ENCODE results near the gene SSRP1. TPM values are rescaled to one million over a fixed set of nuclear protein-coding genes. Genes with fewer than 3 reads are reported as not detected.

Gene SSRP1
- polyA plus RNA-seq, result 10 to 100 TPM; 24.6 to 41.6 (median 25.6) TPM

- peak within 1 kb of the TSS; percentile 86 to 97 (median 94) for H3K4me3 Mint-ChIP-seq
- no peaks in the 10 kb centered on the region for H3K9me3 Mint-ChIP-seq
- H3K27me3 Mint-ChIP-seq (ENCODE audit: low read depth in 3 of 3), result peaks cover 0 to 13% (median 5%) of the 10 kb centered on the region in 3 donors
- H3K4me1 Mint-ChIP-seq, result peaks cover 29 to 42% of the 10 kb centered on the region in 2 donors
- DNase-seq, result peak; percentile 85 to 88 (median 87)
- H3K36me3 Mint-ChIP-seq, result peaks cover 13 to 26% (median 18%) of the 10 kb centered on the region in 3 donors
- peak within 1 kb of the TSS; percentile 97 to 99 (median 98) for H3K27ac Mint-ChIP-seq
Observed at GRCh38 chr11:57335343-57336110, at the start of gene SSRP1. SSRP1 (minus strand) TSS chr11:57335892; CDS start chr11:57335121, 771 bp downstream.

DNA sequence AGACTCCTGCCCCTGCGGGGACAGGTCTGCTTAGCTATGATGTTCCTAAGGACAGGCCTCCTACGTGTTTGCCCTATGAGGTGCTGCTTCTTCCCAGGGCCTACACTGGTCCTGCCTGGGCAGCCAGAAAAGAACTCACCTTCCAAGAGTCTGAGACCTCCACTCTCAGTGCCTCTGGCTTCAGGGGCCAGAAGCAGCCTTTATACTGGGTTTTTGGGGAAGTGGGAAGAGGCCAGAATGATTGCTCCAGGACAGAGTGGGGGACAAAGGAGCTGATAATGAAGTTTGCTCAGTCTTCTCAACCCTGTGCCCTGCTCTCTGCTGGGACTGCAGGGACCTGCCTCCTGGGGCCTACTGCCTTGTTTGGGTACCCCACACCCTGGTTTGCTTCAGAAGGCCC is 45.3 kb upstream of the SSRP1 start, which contains the start of gene PRG3:
TSS of gene PRG3 (minus strand) at position 176 of the 400 bp plus-strand sequence. CDS start 442 bp downstream, outside the sequence.
- H3K4me3 Mint-ChIP-seq, result no peak within 1 kb of the TSS
- no peaks in the 10 kb centered on the region for H3K9me3 Mint-ChIP-seq
- no peaks in the 10 kb centered on the region for H3K36me3 Mint-ChIP-seq
- peaks cover 2 to 11% (median 9%) of the 10 kb centered on the region in 3 donors for H3K27me3 Mint-ChIP-seq (ENCODE audit: low read depth in 3 of 3)
- no peak within 1 kb of the TSS for H3K27ac Mint-ChIP-seq
- DNase-seq, result no peak
- no peaks in the 10 kb centered on the region for H3K4me1 Mint-ChIP-seq

DNA sequence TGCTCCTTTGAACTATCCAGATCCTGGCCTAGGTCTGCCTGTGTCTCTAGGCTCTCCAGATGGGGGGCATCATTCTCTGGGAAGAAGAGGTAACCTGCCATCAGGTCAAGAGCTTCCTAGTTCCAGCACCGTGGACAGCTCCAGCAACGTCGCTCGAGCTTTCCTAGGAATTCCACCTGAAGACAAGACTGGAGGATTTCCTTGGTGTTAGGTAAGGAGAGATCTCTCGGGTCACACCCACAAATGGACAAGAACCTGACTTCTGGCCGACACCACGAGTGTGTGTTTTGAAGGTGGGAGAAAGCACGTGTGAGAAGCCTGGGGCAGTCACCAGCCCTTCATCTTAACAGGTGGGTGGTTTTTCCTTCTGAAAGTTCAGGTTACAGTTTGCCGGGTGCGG is 44.0 kb upstream of the SSRP1 start:
- Mint-ChIP-seq H3K9me3 (no peaks in the 10 kb centered on the region), H3K27me3 (ENCODE audit: low read depth in 3 of 3) (peaks cover 2 to 11% (median 11%) of the 10 kb centered on the region in 3 donors), H3K27ac (no peak overlapping the region), H3K36me3 (no peaks in the 10 kb centered on the region), H3K4me3 (no peak overlapping the region), H3K4me1 (no peaks in the 10 kb centered on the region)
- no peak for DNase-seq

GRCh38 chr11:57378186-57378585 is 42.5 kb upstream of the SSRP1 start:
- peaks cover 2 to 11% (median 9%) of the 10 kb centered on the region in 3 donors for H3K27me3 Mint-ChIP-seq (ENCODE audit: low read depth in 3 of 3)

DNA sequence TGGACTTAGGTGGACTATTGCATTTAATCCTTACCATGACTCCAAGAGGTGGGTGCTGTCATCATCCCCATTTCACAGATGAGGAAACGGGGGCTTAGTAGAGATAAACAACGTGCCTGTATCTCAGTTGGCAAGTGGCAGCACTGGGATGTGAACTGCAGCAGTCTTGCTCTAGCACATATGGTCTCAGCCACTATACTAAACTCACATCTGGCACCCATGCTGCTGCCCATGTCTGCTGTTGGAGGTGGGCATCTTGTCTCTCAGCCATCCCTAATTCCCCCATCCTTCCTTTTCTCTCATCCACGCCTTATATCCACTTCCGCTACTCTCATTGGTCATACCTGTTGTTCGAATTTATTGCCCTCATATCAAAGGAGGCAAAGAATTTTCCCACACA is 41.4 kb upstream of the SSRP1 start:
- Mint-ChIP-seq H3K27ac (no peak overlapping the region), H3K27me3 (ENCODE audit: low read depth in 3 of 3) (peaks cover under 1 to 9% (median 2%) of the 10 kb centered on the region in 3 donors), H3K4me3 (no peak overlapping the region), H3K4me1 (no peaks in the 10 kb centered on the region), H3K9me3 (no peaks in the 10 kb centered on the region), H3K36me3 (no peaks in the 10 kb centered on the region)
- no peak for DNase-seq

More at GRCh38 chr11:57378186-57378585, 42.5 kb upstream of the SSRP1 start:
- H3K9me3 Mint-ChIP-seq, result no peaks in the 10 kb centered on the region
- H3K4me1 Mint-ChIP-seq, result no peaks in the 10 kb centered on the region
- no peak for DNase-seq
- no peak overlapping the region for H3K4me3 Mint-ChIP-seq
- no peaks in the 10 kb centered on the region for H3K36me3 Mint-ChIP-seq
- H3K27ac Mint-ChIP-seq, result no peak overlapping the region

GRCh38 chr11:57376095-57377090 is 40.7 kb upstream of the SSRP1 start:
- no peak overlapping the region for H3K27ac Mint-ChIP-seq
- no peaks in the 10 kb centered on the region for H3K4me1 Mint-ChIP-seq
- no peak overlapping the region for H3K4me3 Mint-ChIP-seq
- DNase-seq, result no peak
- H3K27me3 Mint-ChIP-seq (ENCODE audit: low read depth in 3 of 3), result peaks cover 0 to 9% (median 2%) of the 10 kb centered on the region in 3 donors
- H3K36me3 Mint-ChIP-seq, result no peaks in the 10 kb centered on the region
- no peaks in the 10 kb centered on the region for H3K9me3 Mint-ChIP-seq

DNA sequence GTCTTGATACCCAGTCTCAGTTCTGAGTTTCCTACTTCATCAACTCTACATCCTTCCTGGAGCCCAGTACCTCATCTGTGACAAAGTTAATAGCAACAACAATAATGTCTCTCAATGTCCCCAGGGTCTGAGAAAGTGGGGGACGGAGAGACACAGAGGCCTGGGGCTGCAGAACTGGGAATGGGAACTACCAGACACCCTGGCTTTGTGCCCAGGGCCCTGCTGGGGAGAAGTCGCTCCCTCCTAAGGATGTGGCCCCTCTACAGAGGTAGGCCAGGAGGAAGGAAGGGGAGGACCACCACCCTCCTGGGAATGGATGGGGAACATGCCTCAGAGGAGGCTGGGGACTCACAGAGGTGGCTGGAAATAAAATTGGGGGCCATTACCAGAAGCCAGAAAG is 39.8 kb upstream of the SSRP1 start:
- Mint-ChIP-seq H3K36me3 (no peaks in the 10 kb centered on the region), H3K27ac (no peak overlapping the region), H3K4me3 (no peak overlapping the region), H3K9me3 (no peaks in the 10 kb centered on the region), H3K27me3 (ENCODE audit: low read depth in 3 of 3) (peaks cover 0 to 5% (median 2%) of the 10 kb centered on the region in 3 donors), H3K4me1 (no peaks in the 10 kb centered on the region)
- no peak for DNase-seq

- H3K36me3 Mint-ChIP-seq, result no peaks in the 10 kb centered on the region
- H3K4me1 Mint-ChIP-seq, result no peaks in the 10 kb centered on the region
- no peaks in the 10 kb centered on the region for H3K9me3 Mint-ChIP-seq
- H3K27ac Mint-ChIP-seq, result no peak overlapping the region
- peaks cover 0 to 4% (median 2%) of the 10 kb centered on the region in 3 donors for H3K27me3 Mint-ChIP-seq (ENCODE audit: low read depth in 3 of 3)
- no peak for DNase-seq
- no peak overlapping the region for H3K4me3 Mint-ChIP-seq
Observed at GRCh38 chr11:57374966-57375365, 39.3 kb upstream of the SSRP1 start.

GRCh38 chr11:57373146-57373545 is 37.5 kb upstream of the SSRP1 start:
- Mint-ChIP-seq H3K36me3 (no peaks in the 10 kb centered on the region), H3K9me3 (no peaks in the 10 kb centered on the region), H3K4me1 (no peaks in the 10 kb centered on the region), H3K27ac (no peak overlapping the region), H3K27me3 (ENCODE audit: low read depth in 3 of 3) (peaks cover 0 to 4% (median 4%) of the 10 kb centered on the region in 3 donors), H3K4me3 (no peak overlapping the region)
- no peak for DNase-seq

- H3K4me1 Mint-ChIP-seq, result no peaks in the 10 kb centered on the region
- no peaks in the 10 kb centered on the region for H3K36me3 Mint-ChIP-seq
- H3K4me3 Mint-ChIP-seq, result no peak overlapping the region
Observed at GRCh38 chr11:57370941-57371340, 35.2 kb upstream of the SSRP1 start.

GRCh38 chr11:57370251-57370650 is 34.6 kb upstream of the SSRP1 start:
- H3K27me3 Mint-ChIP-seq (ENCODE audit: low read depth in 3 of 3), result peaks cover 0 to 2% (median 2%) of the 10 kb centered on the region in 3 donors
- no peak overlapping the region for H3K4me3 Mint-ChIP-seq
- DNase-seq, result no peak
- no peaks in the 10 kb centered on the region for H3K4me1 Mint-ChIP-seq
- H3K36me3 Mint-ChIP-seq, result no peaks in the 10 kb centered on the region
- H3K27ac Mint-ChIP-seq, result no peak overlapping the region
- H3K9me3 Mint-ChIP-seq, result no peaks in the 10 kb centered on the region

More at GRCh38 chr11:57370941-57371340, 35.2 kb upstream of the SSRP1 start:
- no peaks in the 10 kb centered on the region for H3K9me3 Mint-ChIP-seq
- no peak for DNase-seq
- peaks cover 0 to 2% (median 2%) of the 10 kb centered on the region in 3 donors for H3K27me3 Mint-ChIP-seq (ENCODE audit: low read depth in 3 of 3)
- no peak overlapping the region for H3K27ac Mint-ChIP-seq

GRCh38 chr11:57368845-57369232 is 33.1 kb upstream of the SSRP1 start:
- H3K4me3 Mint-ChIP-seq, result no peak overlapping the region
- H3K27ac Mint-ChIP-seq, result no peak overlapping the region
- no peaks in the 10 kb centered on the region for H3K4me1 Mint-ChIP-seq
- no peaks in the 10 kb centered on the region for H3K36me3 Mint-ChIP-seq
- no peak for DNase-seq
- H3K27me3 Mint-ChIP-seq (ENCODE audit: low read depth in 3 of 3), result peaks cover 0 to 2% (median 0%) of the 10 kb centered on the region in 3 donors
- no peaks in the 10 kb centered on the region for H3K9me3 Mint-ChIP-seq

- H3K4me3 Mint-ChIP-seq, result no peak overlapping the region
- no peaks in the 10 kb centered on the region for H3K4me1 Mint-ChIP-seq
- no peaks in the 10 kb centered on the region for H3K9me3 Mint-ChIP-seq
- H3K27ac Mint-ChIP-seq, result no peak overlapping the region
- no peak for DNase-seq
- H3K27me3 Mint-ChIP-seq (ENCODE audit: low read depth in 3 of 3), result peaks cover 0 to 2% (median 0%) of the 10 kb centered on the region in 3 donors
- H3K36me3 Mint-ChIP-seq, result no peaks in the 10 kb centered on the region
Observed at GRCh38 chr11:57368106-57368844, 32.6 kb upstream of the SSRP1 start.

All from immature natural killer cell (primary cell).